DND-41 (cell line): ENCODE results near the gene DND1.

ENCODE experiments used
- CTCF ChIP-seq: IDR thresholded peaks from 2 replicates; pipeline ENCODE4 v1.5.1; 2012; ENCODE audit warnings: borderline replicate concordance, low read length, moderate library complexity, mild to moderate bottlenecking; ENCODE audit not compliant: poor library complexity, severe bottlenecking; ENCODE audit errors: extremely low read depth
- EZH2 ChIP-seq: IDR thresholded peaks from 3 replicates; pipeline ENCODE4 v1.6.1; 2012; ENCODE audit warnings: borderline replicate concordance, low read depth, mild to moderate bottlenecking, moderate library complexity, low read length, inconsistent platforms; ENCODE audit not compliant: severe bottlenecking

- TF ChIP-seq CTCF = no peak
- TF ChIP-seq EZH2 = no peak
Measured at GRCh38 chr5:140631831-140632365, 41.5 kb downstream of the DND1 start.
